Mononuclear cell (primary cell): ENCODE data around the gene FAM241B. TPM values are rescaled to one million over a fixed set of nuclear protein-coding genes. Genes with fewer than 3 reads are reported as not detected.

Experiments
- H3K27me3 ChIP-seq: 2 replicates; pipeline ENCODE4 v1.6.0; 2011; ENCODE audit warnings: low read length, control low read depth; ENCODE audit not compliant: insufficient read depth
- H3K4me1 ChIP-seq: 2 replicates; pipeline ENCODE4 v1.5.1; 2011; ENCODE audit warnings: mild to moderate bottlenecking, low read length, control low read depth; ENCODE audit not compliant: insufficient read depth
- H3K4me3 ChIP-seq: 2 replicates; pipeline ENCODE4 v1.5.1; 2011; ENCODE audit warnings: mild to moderate bottlenecking, low read length, moderate library complexity
- H3K9me3 ChIP-seq: 2 replicates; pipeline ENCODE4 v1.5.1; 2011; ENCODE audit warnings: low read depth, mild to moderate bottlenecking, control low read depth, low read length
- total RNA-seq: library from RNA; depleted of rRNA; stranded (reverse); fragments of >200 nt; gene quantifications from one replicate; pipeline ENCODE4 v1.2.3, GENCODE V29; 2012

FAM241B gene
- total RNA-seq, 1 donor: not detected

GRCh38 chr10:69641261-69641980 is 11.4 kb downstream of the FAM241B start:
- no peaks in the 10 kb centered on the region for H3K4me1 ChIP-seq
- no peaks in the 10 kb centered on the region for H3K27me3 ChIP-seq
- H3K9me3 ChIP-seq: no peaks in the 10 kb centered on the region
- H3K4me3 ChIP-seq: no peak overlapping the region

GRCh38 chr10:69642747-69643146 is 12.7 kb downstream of the FAM241B start:
- Histone ChIP-seq H3K4me3 (no peak overlapping the region), H3K4me1 (no peaks in the 10 kb centered on the region), H3K9me3 (no peaks in the 10 kb centered on the region), H3K27me3 (no peaks in the 10 kb centered on the region)

GRCh38 chr10:69643779-69644657 is 14.0 kb downstream of the FAM241B start:
- Histone ChIP-seq H3K9me3 (no peaks in the 10 kb centered on the region), H3K27me3 (no peaks in the 10 kb centered on the region), H3K4me3 (no peak overlapping the region), H3K4me1 (no peaks in the 10 kb centered on the region)

GRCh38 chr10:69644658-69645295 is 14.7 kb downstream of the FAM241B start:
- H3K4me3 ChIP-seq: no peak overlapping the region
- no peaks in the 10 kb centered on the region for H3K27me3 ChIP-seq
- no peaks in the 10 kb centered on the region for H3K9me3 ChIP-seq
- no peaks in the 10 kb centered on the region for H3K4me1 ChIP-seq

GRCh38 chr10:69645296-69646184 is 15.5 kb downstream of the FAM241B start:
- Histone ChIP-seq H3K27me3 (no peaks in the 10 kb centered on the region), H3K4me3 (no peak overlapping the region), H3K4me1 (no peaks in the 10 kb centered on the region), H3K9me3 (no peaks in the 10 kb centered on the region)

- H3K27me3 ChIP-seq: no peaks in the 10 kb centered on the region
- no peaks in the 10 kb centered on the region for H3K4me1 ChIP-seq
- no peak overlapping the region for H3K4me3 ChIP-seq
Observed at GRCh38 chr10:69646185-69647060, 16.4 kb downstream of the FAM241B start.

GRCh38 chr10:69647126-69647525 is 17.1 kb downstream of the FAM241B start:
- no peaks in the 10 kb centered on the region for H3K27me3 ChIP-seq
- no peaks in the 10 kb centered on the region for H3K4me1 ChIP-seq
- H3K9me3 ChIP-seq: no peaks in the 10 kb centered on the region
- no peak overlapping the region for H3K4me3 ChIP-seq

More at GRCh38 chr10:69646185-69647060, 16.4 kb downstream of the FAM241B start:
- no peaks in the 10 kb centered on the region for H3K9me3 ChIP-seq

- H3K9me3 ChIP-seq: no peaks in the 10 kb centered on the region
- H3K4me3 ChIP-seq: no peak overlapping the region
- no peaks in the 10 kb centered on the region for H3K4me1 ChIP-seq
- H3K27me3 ChIP-seq: no peaks in the 10 kb centered on the region
Observed at GRCh38 chr10:69647819-69648218, 17.8 kb downstream of the FAM241B start.

GRCh38 chr10:69648461-69648860 is 18.4 kb downstream of the FAM241B start:
- H3K4me3 ChIP-seq: no peak overlapping the region
- H3K27me3 ChIP-seq: no peaks in the 10 kb centered on the region
- H3K4me1 ChIP-seq: no peaks in the 10 kb centered on the region
- no peaks in the 10 kb centered on the region for H3K9me3 ChIP-seq

GRCh38 chr10:69649786-69650550 is 19.9 kb downstream of the FAM241B start:
- Histone ChIP-seq H3K4me1 (no peaks in the 10 kb centered on the region), H3K4me3 (no peak overlapping the region), H3K9me3 (no peaks in the 10 kb centered on the region), H3K27me3 (no peaks in the 10 kb centered on the region)

- Histone ChIP-seq H3K27me3 (no peaks in the 10 kb centered on the region), H3K4me1 (no peaks in the 10 kb centered on the region), H3K4me3 (no peak overlapping the region), H3K9me3 (no peaks in the 10 kb centered on the region)
Observed at GRCh38 chr10:69650589-69651261, 20.7 kb downstream of the FAM241B start.

GRCh38 chr10:69651362-69651761 is 21.3 kb downstream of the FAM241B start:
- H3K27me3 ChIP-seq: no peaks in the 10 kb centered on the region
- no peak overlapping the region for H3K4me3 ChIP-seq
- no peaks in the 10 kb centered on the region for H3K4me1 ChIP-seq
- H3K9me3 ChIP-seq: no peaks in the 10 kb centered on the region
